ENCODE measurements around the gene UBAC1. TPM values are rescaled to one million over a fixed set of nuclear protein-coding genes. Genes with fewer than 3 reads are reported as not detected.

The UBAC1 gene
- total RNA-seq, 5 donors from 2014 or later (not counting 1 experiment from before 2014, with no cell fraction given) = 25.9 to 37.3 (median 33.6) TPM

DNA sequence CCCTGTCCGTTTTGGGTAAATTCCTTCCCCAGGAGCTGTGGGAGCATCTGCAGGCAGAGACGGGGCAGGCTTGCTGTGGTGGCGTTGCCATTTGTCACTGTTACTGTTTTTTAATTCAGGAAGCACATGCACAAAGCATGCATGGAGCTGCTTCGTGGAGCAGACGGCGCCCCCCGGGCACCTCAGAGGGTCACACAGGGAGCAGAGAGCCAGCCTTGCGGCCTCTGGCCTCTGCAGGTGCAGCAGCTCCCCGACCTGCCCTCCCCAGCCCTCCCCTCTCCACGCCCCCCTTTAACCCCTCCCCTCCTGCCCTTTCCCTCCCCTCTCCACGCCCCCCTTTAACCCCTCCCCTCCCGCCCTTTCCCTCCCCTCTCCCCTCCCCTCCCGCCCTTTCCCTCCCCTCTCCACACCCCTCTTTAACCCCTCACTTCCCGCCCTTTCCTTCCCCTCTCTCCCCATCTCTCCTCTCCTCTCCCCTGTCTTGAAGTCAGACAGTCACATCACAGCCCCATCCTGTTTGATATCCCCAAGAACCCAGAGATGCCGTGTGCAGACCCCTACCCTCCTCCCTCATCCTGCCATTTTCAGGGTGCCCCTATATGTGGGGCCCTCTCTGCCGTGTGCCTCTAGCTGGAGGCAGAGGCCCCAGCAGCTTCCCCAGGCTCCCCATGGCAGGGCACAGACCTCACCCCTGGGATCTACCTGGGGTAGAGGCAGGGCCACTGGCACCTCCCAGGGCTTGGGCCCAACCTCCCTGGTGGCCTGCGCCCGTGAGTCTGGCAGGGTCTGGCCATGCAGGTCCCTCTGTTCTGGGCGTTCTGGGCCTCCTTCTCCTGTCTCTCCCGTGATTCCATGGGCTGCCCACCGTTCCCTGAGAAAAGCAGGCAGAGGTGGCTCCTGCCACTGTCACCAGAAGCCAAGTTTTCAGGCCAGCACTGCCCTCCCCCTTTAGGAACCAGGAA lies 29.6 kb upstream of the UBAC1 start:
- no peaks in the 10 kb centered on the region for H3K36me3 ChIP-seq (ENCODE audit: control insufficient read depth in 2 of 2, extremely low read depth in 1 of 2, insufficient read depth in 1 of 2, low read length in 1 of 2)
- ChIA-PET CTCF (interaction anchor here in 1 of 2 donors (0.6 kb wide), 1 partner anchor 1958 kb away, joined by 3 read pairs; no protein-coding TSS in a partner anchor), POLR2A (no interaction called here)
- Mint-ChIP-seq H3K9me3 (no peaks in the 10 kb centered on the region), H3K27me3 (peaks cover 0 to 3% of the 10 kb centered on the region in 2 donors), H3K27ac (peak overlapping the region in 1 of 2 donors; percentile 64), H3K4me3 (peak overlapping the region; percentile 59 to 62 (median 61)), H3K36me3 (no peaks in the 10 kb centered on the region), H3K4me1 (peaks cover 22 to 34% (median 26%) of the 10 kb centered on the region in 3 donors)
- DNase-seq (peak in 34 of 35 experiments; percentile 6 to 83 (median 45)), ATAC-seq (replicated peaks in 1 of 4) (peak; percentile 46 to 74 (median 65))
- H3K27me3 ChIP-seq (replicated peaks in 1 of 2; ENCODE audit: control insufficient read depth in 2 of 2, extremely low read depth in 1 of 2, insufficient read depth in 2 of 2, low read length in 1 of 2) = peaks cover 0 to 37% of the 10 kb centered on the region in 2 experiments
- H3K9me3 ChIP-seq = no peaks in the 10 kb centered on the region
- peak overlapping the region; percentile 4 to 46 for H3K4me3 ChIP-seq (ENCODE audit: control insufficient read depth in 1 of 2, extremely low read depth in 1 of 2, low read length in 1 of 2)
- peaks cover 2 to 42% of the 10 kb centered on the region in 2 experiments for H3K4me1 ChIP-seq (ENCODE audit: control insufficient read depth in 1 of 2, extremely low read depth in 1 of 2, insufficient read depth in 2 of 2, low read length in 2 of 2)
- no peak overlapping the region for H3K27ac ChIP-seq (ENCODE audit: low read length)
- WGBS (ENCODE audit: insufficient coverage) = 55% methylated on average over 12 of the region's 21 CpGs

DNA sequence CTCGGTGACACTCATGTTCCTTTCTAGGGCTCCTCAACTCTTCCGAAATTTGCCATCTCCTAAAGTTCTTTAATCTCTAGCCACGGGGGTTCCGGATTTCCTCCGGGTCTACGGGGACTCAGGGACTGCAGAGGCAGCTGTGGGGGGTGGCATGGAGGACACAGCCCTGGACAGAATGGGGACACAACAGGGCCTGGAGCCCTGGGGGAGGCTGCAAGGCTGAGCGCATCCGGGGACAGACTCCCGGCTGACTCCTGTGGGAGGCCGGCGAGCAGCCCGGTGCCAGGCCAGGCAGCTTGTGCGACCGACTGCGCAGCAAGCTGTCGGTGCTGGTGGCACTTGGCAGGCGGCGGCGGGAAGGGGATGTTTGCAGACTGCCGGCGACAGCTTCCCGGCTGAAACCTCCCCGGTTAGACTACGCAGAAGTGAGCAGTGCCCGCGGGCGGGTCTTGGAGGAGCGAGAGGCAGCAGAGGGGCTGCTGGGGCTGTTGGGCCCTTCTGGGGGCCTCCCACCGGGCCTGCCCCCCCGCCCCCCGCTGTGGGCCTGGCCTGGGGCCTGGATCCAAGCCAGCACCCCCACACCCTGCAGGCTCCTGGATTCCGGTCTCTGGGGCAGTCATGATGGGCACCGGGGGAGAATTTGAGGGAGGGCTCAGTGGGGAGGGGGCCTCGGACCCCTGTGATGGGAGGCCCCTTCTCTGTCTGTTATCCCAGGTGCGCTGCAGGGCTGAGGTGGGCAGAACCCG lies 28.7 kb upstream of the UBAC1 start:
- WGBS (ENCODE audit: insufficient coverage) = 24% methylated on average over 25 of the region's 36 CpGs
- Mint-ChIP-seq H3K27ac (no peak overlapping the region), H3K27me3 (peaks cover 0 to 3% of the 10 kb centered on the region in 2 donors), H3K9me3 (no peaks in the 10 kb centered on the region), H3K4me1 (peaks cover 20 to 33% (median 26%) of the 10 kb centered on the region in 3 donors), H3K4me3 (peak overlapping the region; percentile 59 to 62 (median 61)), H3K36me3 (no peaks in the 10 kb centered on the region)
- peak in 28 of 35 experiments; percentile 11 to 53 (median 32) for DNase-seq
- Histone ChIP-seq H3K27me3 (replicated peaks in 1 of 2; ENCODE audit: control insufficient read depth in 2 of 2, extremely low read depth in 1 of 2, insufficient read depth in 2 of 2, low read length in 1 of 2) (peaks cover 0 to 44% of the 10 kb centered on the region in 2 experiments), H3K9me3 (no peaks in the 10 kb centered on the region), H3K36me3 (ENCODE audit: control insufficient read depth in 2 of 2, extremely low read depth in 1 of 2, insufficient read depth in 1 of 2, low read length in 1 of 2) (no peaks in the 10 kb centered on the region), H3K4me1 (ENCODE audit: control insufficient read depth in 1 of 2, extremely low read depth in 1 of 2, insufficient read depth in 2 of 2, low read length in 2 of 2) (peaks cover 2 to 42% of the 10 kb centered on the region in 2 experiments), H3K4me3 (ENCODE audit: control insufficient read depth in 1 of 2, extremely low read depth in 1 of 2, low read length in 1 of 2) (peak overlapping the region; percentile 4 to 46), H3K27ac (ENCODE audit: low read length) (no peak overlapping the region)
- ChIA-PET POLR2A (no interaction called here), CTCF (interaction anchor here in 1 of 2 donors (0.6 kb wide), 1 partner anchor 1957 kb away, joined by 3 read pairs; no protein-coding TSS in a partner anchor)
- ATAC-seq (replicated peaks in 1 of 4) = peak; percentile 35 to 64 (median 48)

DNA sequence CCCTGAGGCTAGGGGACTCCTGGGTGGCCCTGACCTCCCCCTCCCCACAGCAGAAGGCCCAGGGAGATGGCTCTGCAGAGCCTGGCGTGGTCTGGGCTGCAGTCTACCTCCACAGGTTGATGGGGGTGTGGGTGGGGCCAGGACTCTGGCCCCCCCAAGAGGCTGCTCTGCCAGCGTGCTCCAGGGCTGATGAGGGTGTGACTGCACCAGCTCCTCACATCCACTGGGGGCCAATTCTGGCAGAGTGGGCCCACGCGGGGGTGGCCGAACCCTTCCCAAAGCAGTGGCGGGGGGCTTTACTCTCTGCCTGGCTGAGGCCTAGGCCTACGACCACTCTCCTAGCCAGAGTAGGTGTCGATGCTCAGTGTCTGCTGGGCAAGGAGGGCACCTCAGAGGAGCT lies 28.0 kb upstream of the UBAC1 start:
- ChIA-PET CTCF (no interaction called here), POLR2A (no interaction called here)
- Mint-ChIP-seq H3K36me3 (no peaks in the 10 kb centered on the region), H3K4me1 (peaks cover 16 to 30% (median 24%) of the 10 kb centered on the region in 3 donors), H3K27me3 (peaks cover 0 to 3% of the 10 kb centered on the region in 2 donors), H3K27ac (no peak overlapping the region), H3K9me3 (no peaks in the 10 kb centered on the region), H3K4me3 (peak overlapping the region in 1 of 3 donors; percentile 59)
- no peak overlapping the region for H3K4me3 ChIP-seq (ENCODE audit: control insufficient read depth in 1 of 2, extremely low read depth in 1 of 2, low read length in 1 of 2)
- 93% methylated on average over 8 of the region's 8 CpGs for WGBS (ENCODE audit: insufficient coverage)
- H3K4me1 ChIP-seq (ENCODE audit: control insufficient read depth in 1 of 2, extremely low read depth in 1 of 2, insufficient read depth in 2 of 2, low read length in 2 of 2) = peaks cover 2 to 42% of the 10 kb centered on the region in 2 experiments
- H3K27me3 ChIP-seq (replicated peaks in 1 of 2; ENCODE audit: control insufficient read depth in 2 of 2, extremely low read depth in 1 of 2, insufficient read depth in 2 of 2, low read length in 1 of 2) = peaks cover 0 to 51% of the 10 kb centered on the region in 2 experiments
- ATAC-seq (replicated peaks in 1 of 4) = no peak
- H3K9me3 ChIP-seq = no peaks in the 10 kb centered on the region
- H3K27ac ChIP-seq (ENCODE audit: low read length) = no peak overlapping the region
- DNase-seq = no peak
- no peaks in the 10 kb centered on the region for H3K36me3 ChIP-seq (ENCODE audit: control insufficient read depth in 2 of 2, extremely low read depth in 1 of 2, insufficient read depth in 1 of 2, low read length in 1 of 2)

DNA sequence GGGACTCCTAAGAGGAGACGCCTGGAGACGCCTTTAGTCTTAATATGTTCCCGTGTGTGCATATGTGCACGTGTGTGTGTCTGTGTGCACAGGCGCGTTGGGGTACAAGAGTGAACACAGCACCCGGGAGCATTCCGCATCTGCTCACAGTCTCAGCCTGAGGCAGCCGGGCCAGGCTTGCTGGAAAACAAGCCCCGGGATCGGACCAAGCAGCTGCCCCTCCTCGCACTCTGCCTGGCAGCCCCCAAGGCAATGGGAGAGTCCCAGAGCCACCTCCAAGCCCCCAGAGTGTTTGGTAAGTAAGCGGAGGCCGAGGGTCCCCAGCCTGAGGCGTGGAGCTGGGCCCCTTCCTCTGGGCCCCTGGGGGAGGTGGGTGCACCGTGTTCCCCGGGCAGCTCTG lies 27.3 kb upstream of the UBAC1 start:
- Histone ChIP-seq H3K27ac (ENCODE audit: low read length) (no peak overlapping the region), H3K4me3 (ENCODE audit: control insufficient read depth in 1 of 2, extremely low read depth in 1 of 2, low read length in 1 of 2) (no peak overlapping the region), H3K4me1 (ENCODE audit: control insufficient read depth in 1 of 2, extremely low read depth in 1 of 2, insufficient read depth in 2 of 2, low read length in 2 of 2) (peaks cover 2 to 42% of the 10 kb centered on the region in 2 experiments), H3K36me3 (ENCODE audit: control insufficient read depth in 2 of 2, extremely low read depth in 1 of 2, insufficient read depth in 1 of 2, low read length in 1 of 2) (no peaks in the 10 kb centered on the region), H3K9me3 (no peaks in the 10 kb centered on the region), H3K27me3 (replicated peaks in 1 of 2; ENCODE audit: control insufficient read depth in 2 of 2, extremely low read depth in 1 of 2, insufficient read depth in 2 of 2, low read length in 1 of 2) (peaks cover 0 to 57% of the 10 kb centered on the region in 2 experiments)
- peaks cover 16 to 28% (median 24%) of the 10 kb centered on the region in 3 donors for H3K4me1 Mint-ChIP-seq
- ChIA-PET CTCF (no interaction called here), POLR2A (no interaction called here)
- H3K4me3 Mint-ChIP-seq = no peak overlapping the region
- 95% methylated on average over 17 of the region's 17 CpGs for WGBS (ENCODE audit: insufficient coverage)
- no peaks in the 10 kb centered on the region for H3K9me3 Mint-ChIP-seq
- H3K27ac Mint-ChIP-seq = no peak overlapping the region
- DNase-seq (no peak), ATAC-seq (replicated peaks in 1 of 4) (no peak)
- no peaks in the 10 kb centered on the region for H3K36me3 Mint-ChIP-seq
- peaks cover 0 to 3% of the 10 kb centered on the region in 2 donors for H3K27me3 Mint-ChIP-seq

DNA sequence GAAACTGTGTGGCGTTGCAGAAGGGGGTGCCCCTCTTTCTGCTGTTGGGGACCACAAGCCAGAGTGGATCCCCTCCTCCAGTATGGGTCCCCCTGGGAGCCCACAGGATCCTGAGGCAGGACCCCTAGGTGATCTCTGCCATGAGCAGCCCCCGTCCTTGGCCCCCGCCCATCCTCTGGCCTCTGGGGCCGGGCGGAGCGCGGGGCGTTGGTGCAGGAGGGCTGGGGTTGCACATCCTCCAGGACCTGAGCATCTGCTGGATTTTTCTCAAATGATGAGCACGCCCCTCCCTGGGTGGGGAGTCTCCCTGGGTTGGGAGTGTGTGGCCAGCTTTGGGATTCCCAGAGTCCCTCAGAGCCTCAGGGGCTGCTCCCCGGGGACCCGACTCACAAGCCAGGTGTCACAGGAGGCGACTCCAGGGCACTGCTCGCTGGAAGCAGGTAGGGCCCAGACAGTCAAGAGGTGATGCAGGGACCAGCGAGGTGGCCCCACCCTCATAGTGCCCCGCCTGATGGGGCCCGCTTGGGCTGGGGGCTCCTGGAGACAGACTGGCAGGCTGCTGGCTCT lies 26.7 kb upstream of the UBAC1 start:
- H3K9me3 Mint-ChIP-seq = no peaks in the 10 kb centered on the region
- no peaks in the 10 kb centered on the region for H3K36me3 Mint-ChIP-seq
- H3K4me1 Mint-ChIP-seq = peaks cover 16 to 28% (median 24%) of the 10 kb centered on the region in 3 donors
- no peak overlapping the region for H3K27ac Mint-ChIP-seq
- Histone ChIP-seq H3K27ac (ENCODE audit: low read length) (no peak overlapping the region), H3K4me1 (ENCODE audit: control insufficient read depth in 1 of 2, extremely low read depth in 1 of 2, insufficient read depth in 2 of 2, low read length in 2 of 2) (peaks cover 2 to 37% of the 10 kb centered on the region in 2 experiments), H3K36me3 (ENCODE audit: control insufficient read depth in 2 of 2, extremely low read depth in 1 of 2, insufficient read depth in 1 of 2, low read length in 1 of 2) (no peaks in the 10 kb centered on the region), H3K9me3 (no peaks in the 10 kb centered on the region), H3K27me3 (replicated peaks in 1 of 2; ENCODE audit: control insufficient read depth in 2 of 2, extremely low read depth in 1 of 2, insufficient read depth in 2 of 2, low read length in 1 of 2) (peaks cover 0 to 57% of the 10 kb centered on the region in 2 experiments), H3K4me3 (ENCODE audit: control insufficient read depth in 1 of 2, extremely low read depth in 1 of 2, low read length in 1 of 2) (no peak overlapping the region)
- no peak overlapping the region for H3K4me3 Mint-ChIP-seq
- POLR2A ChIA-PET = no interaction called here
- H3K27me3 Mint-ChIP-seq = peaks cover 0 to 3% of the 10 kb centered on the region in 2 donors
- ATAC-seq (replicated peaks in 1 of 4) (no peak), DNase-seq (no peak)
- CTCF ChIA-PET = no interaction called here
- WGBS (ENCODE audit: insufficient coverage) = 89% methylated on average over 13 of the region's 16 CpGs

DNA sequence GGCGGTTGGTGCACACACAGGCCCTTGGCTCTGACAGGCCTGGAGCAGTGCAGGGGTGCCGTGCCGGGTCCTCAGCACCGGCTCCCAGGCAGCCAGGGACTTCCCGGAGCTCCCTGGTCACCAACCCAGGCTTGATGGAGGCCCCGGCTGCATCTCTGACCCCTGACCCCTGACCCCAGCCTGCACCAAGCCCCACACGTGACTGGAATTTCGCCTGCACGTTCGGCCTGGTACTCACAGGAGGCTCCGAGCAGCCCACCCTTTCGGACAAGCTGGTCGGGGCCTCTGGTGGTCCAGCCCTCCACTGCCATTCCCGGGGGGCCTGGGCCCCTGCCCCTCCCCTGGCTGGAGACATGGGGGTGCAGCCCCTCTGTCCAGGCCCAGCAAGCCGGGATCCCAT lies 25.4 kb upstream of the UBAC1 start:
- H3K27ac Mint-ChIP-seq = no peak overlapping the region
- Histone ChIP-seq H3K4me1 (ENCODE audit: control insufficient read depth in 1 of 2, extremely low read depth in 1 of 2, insufficient read depth in 2 of 2, low read length in 2 of 2) (peaks cover 0 to 24% of the 10 kb centered on the region in 2 experiments), H3K36me3 (ENCODE audit: control insufficient read depth in 2 of 2, extremely low read depth in 1 of 2, insufficient read depth in 1 of 2, low read length in 1 of 2) (no peaks in the 10 kb centered on the region), H3K4me3 (ENCODE audit: control insufficient read depth in 1 of 2, extremely low read depth in 1 of 2, low read length in 1 of 2) (no peak overlapping the region), H3K9me3 (no peaks in the 10 kb centered on the region), H3K27ac (ENCODE audit: low read length) (no peak overlapping the region), H3K27me3 (replicated peaks in 1 of 2; ENCODE audit: control insufficient read depth in 2 of 2, extremely low read depth in 1 of 2, insufficient read depth in 2 of 2, low read length in 1 of 2) (peaks cover 0 to 63% of the 10 kb centered on the region in 2 experiments)
- H3K9me3 Mint-ChIP-seq = no peaks in the 10 kb centered on the region
- DNase-seq = no peak
- CTCF ChIA-PET = no interaction called here
- no peak overlapping the region for H3K4me3 Mint-ChIP-seq
- POLR2A ChIA-PET = no interaction called here
- no peaks in the 10 kb centered on the region for H3K36me3 Mint-ChIP-seq
- WGBS (ENCODE audit: insufficient coverage) = 83% methylated on average over 9 of the region's 15 CpGs
- H3K4me1 Mint-ChIP-seq = peaks cover 12 to 17% (median 14%) of the 10 kb centered on the region in 3 donors
- H3K27me3 Mint-ChIP-seq = peaks cover 0 to 3% of the 10 kb centered on the region in 2 donors
- no peak for ATAC-seq (replicated peaks in 1 of 4)

All from T-cell (primary cell).